ACC112 (cell line): ENCODE data around the gene BST2.

Source experiments
- H2AFZ ChIP-seq: fragments of 200-600 bp; sonication (generic); one replicate; pipeline ENCODE4 v1.6.0; 2017; ENCODE audit warnings: antibody characterized with exemption, low read length; ENCODE audit not compliant: unreplicated experiment
- H3K27ac ChIP-seq: fragments of 200-600 bp; sonication (generic); 2 replicates; pipeline ENCODE4 v1.5.1; 2014; ENCODE audit warnings: low read depth, mild to moderate bottlenecking, antibody characterized with exemption, low read length, moderate library complexity
- H3K27me3 ChIP-seq: fragments of 200-600 bp; sonication (generic); 2 replicates; pipeline ENCODE4 v1.6.1; 2014; ENCODE audit warnings: mild to moderate bottlenecking, antibody characterized with exemption, low read length, moderate library complexity, mixed read lengths; ENCODE audit not compliant: insufficient read depth
- H3K36me3 ChIP-seq: fragments of 200-600 bp; sonication (generic); 2 replicates; pipeline ENCODE4 v1.6.1; 2016; ENCODE audit warnings: mild to moderate bottlenecking, antibody characterized with exemption, low read length, moderate library complexity, mixed read lengths; ENCODE audit not compliant: insufficient read depth
- H3K4me1 ChIP-seq: fragments of 200-600 bp; sonication (generic); one replicate; pipeline ENCODE4 v1.6.1; 2016; ENCODE audit warnings: low read length, mixed read lengths; ENCODE audit not compliant: insufficient read depth, unreplicated experiment, control insufficient read depth
- H3K4me3 ChIP-seq: fragments of 200-600 bp; sonication (generic); 2 replicates; pipeline ENCODE4 v1.5.1; 2014; ENCODE audit warnings: mild to moderate bottlenecking, low read depth, low read length
- H3K79me2 ChIP-seq: fragments of 200-600 bp; sonication (generic); one replicate; pipeline ENCODE4 v1.6.0; 2016; ENCODE audit warnings: low read length; ENCODE audit not compliant: control insufficient read depth, unreplicated experiment, insufficient read depth

BST2 gene

GRCh38 chr19:17418710-17419109, 13.3 kb upstream of the BST2 start:
- H3K27ac ChIP-seq = peak overlapping the region; percentile 75
- H3K4me3 ChIP-seq = peak overlapping the region; percentile 93
- peaks cover 5% of the 10 kb centered on the region for H3K4me1 ChIP-seq
- no peaks in the 10 kb centered on the region for H3K27me3 ChIP-seq
- H3K36me3 ChIP-seq = no peaks in the 10 kb centered on the region
- peak overlapping the region; percentile 87 for H2AFZ ChIP-seq
- H3K79me2 ChIP-seq = no peaks in the 10 kb centered on the region

- Histone ChIP-seq H3K27me3 (no peaks in the 10 kb centered on the region), H2AFZ (no peak overlapping the region), H3K4me3 (no peak overlapping the region), H3K27ac (no peak overlapping the region), H3K36me3 (no peaks in the 10 kb centered on the region), H3K79me2 (no peaks in the 10 kb centered on the region), H3K4me1 (peaks cover 5% of the 10 kb centered on the region)
These were observed 9.7 kb upstream of the BST2 start for GRCh38 chr19:17415121-17415520.

- Histone ChIP-seq H3K36me3 (no peaks in the 10 kb centered on the region), H2AFZ (no peak overlapping the region), H3K27ac (no peak overlapping the region), H3K4me1 (peaks cover 5% of the 10 kb centered on the region), H3K27me3 (no peaks in the 10 kb centered on the region), H3K4me3 (no peak overlapping the region), H3K79me2 (no peaks in the 10 kb centered on the region)
These were observed 8.7 kb upstream of the BST2 start for GRCh38 chr19:17414097-17414496.

GRCh38 chr19:17411801-17412200, 6.4 kb upstream of the BST2 start:
- Histone ChIP-seq H3K36me3 (no peaks in the 10 kb centered on the region), H3K4me3 (no peak overlapping the region), H2AFZ (no peak overlapping the region), H3K27me3 (no peaks in the 10 kb centered on the region), H3K79me2 (peaks cover 3% of the 10 kb centered on the region), H3K27ac (no peak overlapping the region), H3K4me1 (peaks cover 3% of the 10 kb centered on the region)

GRCh38 chr19:17409990-17410389, 4.6 kb upstream of the BST2 start:
- Histone ChIP-seq H3K27me3 (no peaks in the 10 kb centered on the region), H3K4me1 (peaks cover 15% of the 10 kb centered on the region), H3K27ac (no peak overlapping the region), H3K79me2 (peaks cover 21% of the 10 kb centered on the region), H3K36me3 (no peaks in the 10 kb centered on the region), H2AFZ (no peak overlapping the region), H3K4me3 (no peak overlapping the region)

GRCh38 chr19:17406887-17407196, 1.4 kb upstream of the BST2 start:
- peak overlapping the region; percentile 83; the same call in 1 of the 2 replicates for H3K27ac ChIP-seq

GRCh38 chr19:17406046-17406886, 836 bp upstream of the BST2 start:
- peak overlapping the region; percentile 84 for H3K4me3 ChIP-seq
- H3K27ac ChIP-seq = peak overlapping the region; percentile 83
- H3K4me1 ChIP-seq = peaks cover 15% of the 10 kb centered on the region
- no peaks in the 10 kb centered on the region for H3K27me3 ChIP-seq
- H2AFZ ChIP-seq = peak overlapping the region; percentile 60
- H3K79me2 ChIP-seq = peaks cover 36% of the 10 kb centered on the region
- peaks cover 3% of the 10 kb centered on the region; the same call in 1 of the 2 replicates for H3K36me3 ChIP-seq

More at GRCh38 chr19:17406887-17407196, 1.4 kb upstream of the BST2 start:
- Histone ChIP-seq H3K36me3 (peaks cover 3% of the 10 kb centered on the region; the same call in 1 of the 2 replicates), H2AFZ (no peak overlapping the region), H3K4me1 (peaks cover 15% of the 10 kb centered on the region), H3K79me2 (peaks cover 36% of the 10 kb centered on the region), H3K27me3 (no peaks in the 10 kb centered on the region), H3K4me3 (peak overlapping the region; percentile 84)

GRCh38 chr19:17404621-17405249, 695 bp downstream of the BST2 start:
- H3K79me2 ChIP-seq = peaks cover 36% of the 10 kb centered on the region

GRCh38 chr19:17404015-17404414, 1.4 kb downstream of the BST2 start:
- Histone ChIP-seq H3K36me3 (peaks cover 3% of the 10 kb centered on the region; the same call in 1 of the 2 replicates), H3K4me1 (peaks cover 15% of the 10 kb centered on the region), H3K27ac (peak overlapping the region; percentile 83; the same call in 1 of the 2 replicates), H3K27me3 (no peaks in the 10 kb centered on the region), H3K79me2 (peaks cover 36% of the 10 kb centered on the region), H2AFZ (no peak overlapping the region), H3K4me3 (peak overlapping the region; percentile 84)

More at GRCh38 chr19:17404621-17405249, 695 bp downstream of the BST2 start:
- H2AFZ ChIP-seq = no peak overlapping the region
- H3K27me3 ChIP-seq = no peaks in the 10 kb centered on the region
- H3K27ac ChIP-seq = peak overlapping the region; percentile 83
- peaks cover 15% of the 10 kb centered on the region for H3K4me1 ChIP-seq
- peak overlapping the region; percentile 84 for H3K4me3 ChIP-seq
- peaks cover 3% of the 10 kb centered on the region; the same call in 1 of the 2 replicates for H3K36me3 ChIP-seq

GRCh38 chr19:17402982-17403855, 2.2 kb downstream of the BST2 start:
- Histone ChIP-seq H3K4me3 (peak overlapping the region; percentile 84), H3K27ac (no peak overlapping the region), H3K79me2 (peaks cover 36% of the 10 kb centered on the region), H3K36me3 (peaks cover 3% of the 10 kb centered on the region; the same call in 1 of the 2 replicates), H3K27me3 (no peaks in the 10 kb centered on the region), H2AFZ (no peak overlapping the region), H3K4me1 (peaks cover 15% of the 10 kb centered on the region)
